ENCODE measurements around the gene OBP2B.
A peak's percentile ranks its signal among the peaks of the same experiment; 100 is the strongest.
"Not testable (repeated sequence)": the region's sequence is repeated elsewhere in the genome, so short reads cannot be mapped to it uniquely, and the experiment has no call there.

Gene OBP2B

DNA sequence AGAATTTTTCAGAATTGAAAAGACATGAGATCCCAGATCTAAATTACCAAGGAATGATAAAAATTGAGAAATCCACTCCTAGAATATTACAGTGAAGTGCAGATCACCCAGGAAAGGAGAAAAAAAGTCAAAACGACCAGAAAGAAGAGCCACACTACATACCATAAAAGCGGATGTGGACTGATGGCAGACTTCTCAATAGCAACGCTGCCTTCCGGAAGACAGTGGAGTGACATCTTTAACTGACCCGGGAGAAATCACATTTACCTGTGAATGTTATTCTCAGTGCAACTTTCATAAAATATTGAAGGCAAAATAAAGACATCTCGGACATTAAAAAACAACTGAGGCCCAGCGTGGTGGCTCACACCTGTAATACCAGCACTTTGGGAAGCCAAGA lies 21.5 kb upstream of the OBP2B start:
- not testable (repeated sequence) for H4K91ac ChIP-seq (ENCODE audit: low read depth, low read length); H3K4me2 ChIP-seq (ENCODE audit: low read length); H2AFZ ChIP-seq (ENCODE audit: insufficient read depth, low read length, poor library complexity); H3K9ac ChIP-seq (ENCODE audit: low read length); H2BK12ac ChIP-seq (ENCODE audit: low read length); H3K4ac ChIP-seq (ENCODE audit: low read depth, low read length); H2BK120ac ChIP-seq (ENCODE audit: insufficient read depth, low read length, poor library complexity); H3K4me3 ChIP-seq (ENCODE audit: low read depth, low read length); H3K14ac ChIP-seq (ENCODE audit: low read length); H3K79me1 ChIP-seq (ENCODE audit: low read length); H4K8ac ChIP-seq (ENCODE audit: low read depth, low read length); H2AK5ac ChIP-seq (ENCODE audit: low read length); H2BK5ac ChIP-seq (ENCODE audit: low read depth, low read length, poor library complexity); H3K36me3 ChIP-seq (ENCODE audit: control insufficient read depth in 1 of 2, insufficient read depth in 2 of 2, low read length in 2 of 2); H3K23ac ChIP-seq (ENCODE audit: low read length); H4K12ac ChIP-seq (ENCODE audit: low read depth, low read length); H3K18ac ChIP-seq (ENCODE audit: low read length); DNase-seq; H3K79me2 ChIP-seq (ENCODE audit: control insufficient read depth, insufficient read depth, low read length, poor library complexity); H3K9me3 ChIP-seq (ENCODE audit: insufficient read depth, low read depth, low read length); H3K4me1 ChIP-seq (ENCODE audit: control insufficient read depth in 1 of 2, insufficient read depth in 2 of 2, low read length in 2 of 2); H3K27me3 ChIP-seq (ENCODE audit: insufficient read depth, low read length); H3K27ac ChIP-seq (ENCODE audit: low read depth, low read length)
- no CpG with 5 or more reads among the region's 7 CpGs for WGBS (ENCODE audit: extremely low coverage, insufficient coverage, insufficient read length)

GRCh38 chr9:133230093-133230492 lies 21.0 kb upstream of the OBP2B start:
- no peak overlapping the region for H3K14ac ChIP-seq (ENCODE audit: low read length)
- H4K12ac ChIP-seq (ENCODE audit: low read depth, low read length): no peak overlapping the region
- H3K18ac ChIP-seq (ENCODE audit: low read length): no peak overlapping the region
- H2BK12ac ChIP-seq (ENCODE audit: low read length): no peak overlapping the region
- H3K4ac ChIP-seq (ENCODE audit: low read depth, low read length): no peak overlapping the region
- no peak overlapping the region for H2AK5ac ChIP-seq (ENCODE audit: low read length)
- H3K27ac ChIP-seq (ENCODE audit: low read depth, low read length): no peak overlapping the region
- no peak overlapping the region for H3K4me2 ChIP-seq (ENCODE audit: low read length)
- H2BK5ac ChIP-seq (ENCODE audit: low read depth, low read length, poor library complexity): no peak overlapping the region
- H3K79me2 ChIP-seq (ENCODE audit: control insufficient read depth, insufficient read depth, low read length, poor library complexity): no peaks in the 10 kb centered on the region
- H3K23ac ChIP-seq (ENCODE audit: low read length): peak overlapping the region; percentile 66
- H3K9ac ChIP-seq (ENCODE audit: low read length): no peak overlapping the region
- DNase-seq: no peak
- WGBS (ENCODE audit: extremely low coverage, insufficient coverage, insufficient read length): no CpG with 5 or more reads among the region's 5 CpGs
- H3K36me3 ChIP-seq (ENCODE audit: control insufficient read depth in 1 of 2, insufficient read depth in 2 of 2, low read length in 2 of 2): no peaks in the 10 kb centered on the region
- peaks cover 6% of the 10 kb centered on the region for H3K9me3 ChIP-seq (ENCODE audit: insufficient read depth, low read depth, low read length)
- no peak overlapping the region for H2BK120ac ChIP-seq (ENCODE audit: insufficient read depth, low read length, poor library complexity)
- no peak overlapping the region for H4K91ac ChIP-seq (ENCODE audit: low read depth, low read length)
- peak overlapping the region; percentile 54 for H3K4me3 ChIP-seq (ENCODE audit: low read depth, low read length)
- H3K4me1 ChIP-seq (ENCODE audit: control insufficient read depth in 1 of 2, insufficient read depth in 2 of 2, low read length in 2 of 2): peaks cover 0 to 2% of the 10 kb centered on the region in 2 experiments
- H2AFZ ChIP-seq (ENCODE audit: insufficient read depth, low read length, poor library complexity): no peak overlapping the region
- no peaks in the 10 kb centered on the region for H3K79me1 ChIP-seq (ENCODE audit: low read length)
- H4K8ac ChIP-seq (ENCODE audit: low read depth, low read length): no peak overlapping the region
- no peaks in the 10 kb centered on the region for H3K27me3 ChIP-seq (ENCODE audit: insufficient read depth, low read length)

DNA sequence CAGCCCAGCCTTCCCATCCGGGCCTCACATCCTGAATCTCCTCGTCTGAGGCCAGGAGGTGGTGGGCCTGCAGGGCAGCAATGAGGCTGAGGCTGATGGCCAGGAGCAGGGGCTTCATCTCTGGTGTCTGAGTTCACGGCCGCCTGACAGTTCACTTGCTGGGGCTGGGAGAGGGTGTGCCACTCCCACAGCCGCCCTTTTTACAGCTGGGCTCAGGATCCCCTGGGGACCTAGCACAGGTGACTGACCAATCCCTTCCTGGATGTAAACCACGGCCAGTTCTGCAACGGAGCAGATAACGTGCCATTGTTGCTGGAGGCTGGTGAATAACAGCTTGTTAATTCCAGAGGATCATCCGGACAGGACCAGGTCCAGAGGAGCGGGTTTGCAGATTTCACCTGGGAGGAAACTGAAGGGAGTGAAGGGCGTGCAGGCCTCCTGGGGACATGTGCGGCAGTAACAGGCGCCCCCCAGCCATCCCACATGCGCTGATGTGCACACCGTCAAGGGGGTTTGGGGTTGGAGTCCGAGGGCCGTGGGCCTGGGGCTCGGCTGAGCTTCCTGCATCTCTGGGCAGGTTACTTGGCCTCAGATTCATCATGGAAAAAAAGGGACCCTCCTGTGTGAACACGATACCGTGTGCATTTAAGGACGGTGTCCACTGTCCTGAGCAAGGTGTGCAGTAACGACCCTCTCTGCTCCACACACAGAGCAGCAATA lies 19.6 kb upstream of the OBP2B start:
- not testable (repeated sequence) for H3K23ac ChIP-seq (ENCODE audit: low read length); H4K91ac ChIP-seq (ENCODE audit: low read depth, low read length); H3K4ac ChIP-seq (ENCODE audit: low read depth, low read length); H2AK5ac ChIP-seq (ENCODE audit: low read length); H4K8ac ChIP-seq (ENCODE audit: low read depth, low read length); H4K12ac ChIP-seq (ENCODE audit: low read depth, low read length); H3K4me2 ChIP-seq (ENCODE audit: low read length); H3K4me1 ChIP-seq (ENCODE audit: control insufficient read depth in 1 of 2, insufficient read depth in 2 of 2, low read length in 2 of 2); H2BK12ac ChIP-seq (ENCODE audit: low read length); H3K9ac ChIP-seq (ENCODE audit: low read length); H3K79me1 ChIP-seq (ENCODE audit: low read length); H2AFZ ChIP-seq (ENCODE audit: insufficient read depth, low read length, poor library complexity); H3K27ac ChIP-seq (ENCODE audit: low read depth, low read length); H3K18ac ChIP-seq (ENCODE audit: low read length); H3K79me2 ChIP-seq (ENCODE audit: control insufficient read depth, insufficient read depth, low read length, poor library complexity); H3K36me3 ChIP-seq (ENCODE audit: control insufficient read depth in 1 of 2, insufficient read depth in 2 of 2, low read length in 2 of 2); H3K4me3 ChIP-seq (ENCODE audit: low read depth, low read length); H2BK5ac ChIP-seq (ENCODE audit: low read depth, low read length, poor library complexity); H3K27me3 ChIP-seq (ENCODE audit: insufficient read depth, low read length); H3K14ac ChIP-seq (ENCODE audit: low read length); H3K9me3 ChIP-seq (ENCODE audit: insufficient read depth, low read depth, low read length); H2BK120ac ChIP-seq (ENCODE audit: insufficient read depth, low read length, poor library complexity); DNase-seq
- WGBS (ENCODE audit: extremely low coverage, insufficient coverage, insufficient read length): no CpG with 5 or more reads among the region's 22 CpGs

- H3K79me1 ChIP-seq (ENCODE audit: low read length); H2AFZ ChIP-seq (ENCODE audit: insufficient read depth, low read length, poor library complexity); H3K4me2 ChIP-seq (ENCODE audit: low read length); H3K4ac ChIP-seq (ENCODE audit: low read depth, low read length); H3K4me1 ChIP-seq (ENCODE audit: control insufficient read depth in 1 of 2, insufficient read depth in 2 of 2, low read length in 2 of 2); H2AK5ac ChIP-seq (ENCODE audit: low read length); H3K9ac ChIP-seq (ENCODE audit: low read length); H2BK5ac ChIP-seq (ENCODE audit: low read depth, low read length, poor library complexity); H3K18ac ChIP-seq (ENCODE audit: low read length); DNase-seq; H3K36me3 ChIP-seq (ENCODE audit: control insufficient read depth in 1 of 2, insufficient read depth in 2 of 2, low read length in 2 of 2); H3K9me3 ChIP-seq (ENCODE audit: insufficient read depth, low read depth, low read length); H3K79me2 ChIP-seq (ENCODE audit: control insufficient read depth, insufficient read depth, low read length, poor library complexity); H3K27ac ChIP-seq (ENCODE audit: low read depth, low read length); H4K91ac ChIP-seq (ENCODE audit: low read depth, low read length); H3K23ac ChIP-seq (ENCODE audit: low read length); H2BK12ac ChIP-seq (ENCODE audit: low read length); H4K8ac ChIP-seq (ENCODE audit: low read depth, low read length); H4K12ac ChIP-seq (ENCODE audit: low read depth, low read length); H3K14ac ChIP-seq (ENCODE audit: low read length); H3K4me3 ChIP-seq (ENCODE audit: low read depth, low read length); H3K27me3 ChIP-seq (ENCODE audit: insufficient read depth, low read length); H2BK120ac ChIP-seq (ENCODE audit: insufficient read depth, low read length, poor library complexity): not testable (repeated sequence)
- WGBS (ENCODE audit: extremely low coverage, insufficient coverage, insufficient read length): no CpG with 5 or more reads among the region's 8 CpGs
These were observed 18.9 kb upstream of the OBP2B start for GRCh38 chr9:133227996-133228395.

Measured in trophoblast cell (in vitro differentiated cells and primary cell).